ENCODE data around the gene RGPD3. TPM values are rescaled to one million over a fixed set of nuclear protein-coding genes. Genes with fewer than 3 reads are reported as not detected.

RGPD3 gene
- total RNA-seq, 1 experiment from 2014 or later = 0.07 TPM

- TF ChIP-seq AR (CRISPR knock-in tag; IDR thresholded peaks at IDR 0.05) = no peak
- TF ChIP-seq ELF4 (CRISPR knock-in tag; IDR thresholded peaks at IDR 0.05; ENCODE audit: low read depth) = no peak
- no peak for TF ChIP-seq ZNF232 (CRISPR knock-in tag; IDR thresholded peaks at IDR 0.05)
- TF ChIP-seq TEAD4 (CRISPR knock-in tag; IDR thresholded peaks at IDR 0.05) = no peak
- no peak for TF ChIP-seq JAZF1 (CRISPR knock-in tag; IDR thresholded peaks at IDR 0.05)
- no peak for TF ChIP-seq FOXP1 (CRISPR knock-in tag; IDR thresholded peaks at IDR 0.05; ENCODE audit: borderline replicate concordance)
Observed at GRCh38 chr2:106356291-106356690, 111.9 kb downstream of the RGPD3 start (continued).

GRCh38 chr2:106353676-106354075 lies 114.5 kb downstream of the RGPD3 start:
- H3K4me1 Mint-ChIP-seq = peaks cover 13% of the 10 kb centered on the region
- H3K27me3 Mint-ChIP-seq (ENCODE audit: low read depth) = no peaks in the 10 kb centered on the region
- H3K27ac Mint-ChIP-seq = no peak overlapping the region
- ATAC-seq (no peak), DNase-seq (ENCODE audit: low spot score) (no peak)
- H3K4me3 Mint-ChIP-seq = no peak overlapping the region
- H3K9me3 Mint-ChIP-seq = no peaks in the 10 kb centered on the region
- H3K36me3 Mint-ChIP-seq = no peaks in the 10 kb centered on the region
- ChIA-PET POLR2A (no interaction called here), CTCF (no interaction called here)
- no peak for TF ChIP-seq ZMAT4 (CRISPR knock-in tag; IDR thresholded peaks at IDR 0.05)
- TF ChIP-seq GRHL2 (CRISPR knock-in tag; IDR thresholded peaks at IDR 0.05; ENCODE audit: insufficient replicate concordance, severe bottlenecking) = no peak
- no peak for TF ChIP-seq PRRX2 (CRISPR knock-in tag; IDR thresholded peaks at IDR 0.05)
- no peak for TF ChIP-seq FOXK1 (CRISPR knock-in tag; IDR thresholded peaks at IDR 0.05)

- CTCF ChIA-PET = no interaction called here
- DNase-seq (ENCODE audit: low spot score) = no peak
- H3K4me1 Mint-ChIP-seq = no peaks in the 10 kb centered on the region
- H3K36me3 Mint-ChIP-seq = no peaks in the 10 kb centered on the region
- POLR2A ChIA-PET = no interaction called here
- no peak overlapping the region for H3K4me3 Mint-ChIP-seq
- H3K27me3 Mint-ChIP-seq (ENCODE audit: low read depth) = no peaks in the 10 kb centered on the region
- ATAC-seq = no peak
- no peaks in the 10 kb centered on the region for H3K9me3 Mint-ChIP-seq
- H3K27ac Mint-ChIP-seq = no peak overlapping the region
- TF ChIP-seq ZNF232 (CRISPR knock-in tag; IDR thresholded peaks at IDR 0.05) (no peak), RELA (CRISPR knock-in tag; IDR thresholded peaks at IDR 0.05; ENCODE audit: borderline replicate concordance) (no peak), TCF7 (CRISPR knock-in tag; IDR thresholded peaks at IDR 0.05; ENCODE audit: low read depth) (no peak), ZSCAN18 (CRISPR knock-in tag; IDR thresholded peaks at IDR 0.05) (no peak), MYBL2 (CRISPR knock-in tag; IDR thresholded peaks at IDR 0.05) (no peak)
Observed at GRCh38 chr2:106350980-106351379, 117.2 kb downstream of the RGPD3 start.

GRCh38 chr2:106344302-106344701 lies 123.9 kb downstream of the RGPD3 start:
- Mint-ChIP-seq H3K9me3 (no peaks in the 10 kb centered on the region), H3K27ac (no peak overlapping the region), H3K27me3 (ENCODE audit: low read depth) (no peaks in the 10 kb centered on the region), H3K4me1 (peaks cover 9% of the 10 kb centered on the region), H3K4me3 (no peak overlapping the region), H3K36me3 (no peaks in the 10 kb centered on the region)
- DNase-seq (ENCODE audit: low spot score) (no peak), ATAC-seq (no peak)
- CTCF ChIA-PET = no interaction called here
- POLR2A ChIA-PET = no interaction called here
- TF ChIP-seq CREB1 (CRISPR knock-in tag; IDR thresholded peaks at IDR 0.05) (no peak), ATF2 (CRISPR knock-in tag; IDR thresholded peaks at IDR 0.05; ENCODE audit: borderline replicate concordance, low read depth) (no peak), ATF6 (CRISPR knock-in tag; IDR thresholded peaks at IDR 0.05) (no peak), E2F1 (CRISPR knock-in tag; IDR thresholded peaks at IDR 0.05) (no peak), GABPB1 (CRISPR knock-in tag; IDR thresholded peaks at IDR 0.05) (no peak)
